ENCODE data around the gene HERC3. TPM values are rescaled to one million over a fixed set of nuclear protein-coding genes. Genes with fewer than 3 reads are reported as not detected.

HERC3 gene
- total and polyA plus RNA-seq, 2 experiments from 2014 or later = 2.2 to 2.4 TPM

DNA sequence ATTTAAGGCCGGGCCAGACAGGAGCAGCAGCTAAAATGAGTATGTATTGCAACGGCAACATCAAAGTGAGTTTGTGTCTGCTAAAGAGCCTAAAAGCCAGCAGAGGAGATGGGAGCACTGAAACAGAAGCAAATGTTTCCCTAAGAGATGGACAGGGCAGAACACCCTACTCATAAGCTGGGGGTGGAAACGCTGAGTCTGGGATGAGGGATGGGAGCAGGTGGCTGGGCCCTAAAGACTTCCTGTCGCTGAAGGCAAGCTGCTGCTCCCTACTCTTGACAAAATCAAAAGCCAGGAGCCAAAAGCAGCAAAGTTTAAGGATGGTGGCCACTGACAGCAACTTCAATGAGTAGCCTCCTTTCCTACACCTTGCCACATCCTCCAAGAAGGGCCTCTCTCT lies 145.9 kb downstream of the HERC3 start:
- Histone ChIP-seq H3K9me2 (ENCODE audit: insufficient read depth) (no peaks in the 10 kb centered on the region; the same call in 1 of the 2 replicates), H4K20me1 (replicated peaks; ENCODE audit: insufficient read depth) (no peaks in the 10 kb centered on the region), H3K36me3 (ENCODE audit: insufficient read depth) (no peaks in the 10 kb centered on the region), H3K4me1 (ENCODE audit: insufficient read depth) (peaks cover 30% of the 10 kb centered on the region), H3F3A (replicated peaks; ENCODE audit: low read depth) (no peaks in the 10 kb centered on the region), H3K27me3 (ENCODE audit: insufficient read depth) (no peaks in the 10 kb centered on the region), H3K27ac (ENCODE audit: low read depth) (peak overlapping the region; percentile 88), H3K4me3 (no peak overlapping the region), H2AFZ (no peak overlapping the region), H3K79me2 (replicated peaks; ENCODE audit: insufficient read depth) (no peaks in the 10 kb centered on the region), H3K4me2 (peak overlapping the region; percentile 41; the same call in 1 of the 2 replicates)
- no peak for ATAC-seq
- DNase-seq (ENCODE audit: low spot score) = no peak
- Mint-ChIP-seq H3K27ac (no peak overlapping the region), H3K36me3 (ENCODE audit: low read depth) (peaks cover 4% of the 10 kb centered on the region; the same call in 1 of the 3 replicates), H3K27me3 (ENCODE audit: insufficient read depth, low read depth, poor library complexity) (peaks cover 6% of the 10 kb centered on the region), H3K9me3 (no peaks in the 10 kb centered on the region; the same call in 2 of the 3 replicates), H3K4me1 (peaks cover 38% of the 10 kb centered on the region), H3K4me3 (no peak overlapping the region)
- TF ChIP-seq, protein P1, sequence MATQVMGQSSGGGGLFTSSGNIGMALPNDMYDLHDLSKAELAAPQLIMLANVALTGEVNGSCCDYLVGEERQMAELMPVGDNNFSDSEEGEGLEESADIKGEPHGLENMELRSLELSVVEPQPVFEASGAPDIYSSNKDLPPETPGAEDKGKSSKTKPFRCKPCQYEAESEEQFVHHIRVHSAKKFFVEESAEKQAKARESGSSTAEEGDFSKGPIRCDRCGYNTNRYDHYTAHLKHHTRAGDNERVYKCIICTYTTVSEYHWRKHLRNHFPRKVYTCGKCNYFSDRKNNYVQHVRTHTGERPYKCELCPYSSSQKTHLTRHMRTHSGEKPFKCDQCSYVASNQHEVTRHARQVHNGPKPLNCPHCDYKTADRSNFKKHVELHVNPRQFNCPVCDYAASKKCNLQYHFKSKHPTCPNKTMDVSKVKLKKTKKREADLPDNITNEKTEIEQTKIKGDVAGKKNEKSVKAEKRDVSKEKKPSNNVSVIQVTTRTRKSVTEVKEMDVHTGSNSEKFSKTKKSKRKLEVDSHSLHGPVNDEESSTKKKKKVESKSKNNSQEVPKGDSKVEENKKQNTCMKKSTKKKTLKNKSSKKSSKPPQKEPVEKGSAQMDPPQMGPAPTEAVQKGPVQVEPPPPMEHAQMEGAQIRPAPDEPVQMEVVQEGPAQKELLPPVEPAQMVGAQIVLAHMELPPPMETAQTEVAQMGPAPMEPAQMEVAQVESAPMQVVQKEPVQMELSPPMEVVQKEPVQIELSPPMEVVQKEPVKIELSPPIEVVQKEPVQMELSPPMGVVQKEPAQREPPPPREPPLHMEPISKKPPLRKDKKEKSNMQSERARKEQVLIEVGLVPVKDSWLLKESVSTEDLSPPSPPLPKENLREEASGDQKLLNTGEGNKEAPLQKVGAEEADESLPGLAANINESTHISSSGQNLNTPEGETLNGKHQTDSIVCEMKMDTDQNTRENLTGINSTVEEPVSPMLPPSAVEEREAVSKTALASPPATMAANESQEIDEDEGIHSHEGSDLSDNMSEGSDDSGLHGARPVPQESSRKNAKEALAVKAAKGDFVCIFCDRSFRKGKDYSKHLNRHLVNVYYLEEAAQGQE (IDR thresholded peaks at IDR 0.05; ENCODE audit: unreplicated experiment) = no peak
- TF ChIP-seq, protein P2, sequence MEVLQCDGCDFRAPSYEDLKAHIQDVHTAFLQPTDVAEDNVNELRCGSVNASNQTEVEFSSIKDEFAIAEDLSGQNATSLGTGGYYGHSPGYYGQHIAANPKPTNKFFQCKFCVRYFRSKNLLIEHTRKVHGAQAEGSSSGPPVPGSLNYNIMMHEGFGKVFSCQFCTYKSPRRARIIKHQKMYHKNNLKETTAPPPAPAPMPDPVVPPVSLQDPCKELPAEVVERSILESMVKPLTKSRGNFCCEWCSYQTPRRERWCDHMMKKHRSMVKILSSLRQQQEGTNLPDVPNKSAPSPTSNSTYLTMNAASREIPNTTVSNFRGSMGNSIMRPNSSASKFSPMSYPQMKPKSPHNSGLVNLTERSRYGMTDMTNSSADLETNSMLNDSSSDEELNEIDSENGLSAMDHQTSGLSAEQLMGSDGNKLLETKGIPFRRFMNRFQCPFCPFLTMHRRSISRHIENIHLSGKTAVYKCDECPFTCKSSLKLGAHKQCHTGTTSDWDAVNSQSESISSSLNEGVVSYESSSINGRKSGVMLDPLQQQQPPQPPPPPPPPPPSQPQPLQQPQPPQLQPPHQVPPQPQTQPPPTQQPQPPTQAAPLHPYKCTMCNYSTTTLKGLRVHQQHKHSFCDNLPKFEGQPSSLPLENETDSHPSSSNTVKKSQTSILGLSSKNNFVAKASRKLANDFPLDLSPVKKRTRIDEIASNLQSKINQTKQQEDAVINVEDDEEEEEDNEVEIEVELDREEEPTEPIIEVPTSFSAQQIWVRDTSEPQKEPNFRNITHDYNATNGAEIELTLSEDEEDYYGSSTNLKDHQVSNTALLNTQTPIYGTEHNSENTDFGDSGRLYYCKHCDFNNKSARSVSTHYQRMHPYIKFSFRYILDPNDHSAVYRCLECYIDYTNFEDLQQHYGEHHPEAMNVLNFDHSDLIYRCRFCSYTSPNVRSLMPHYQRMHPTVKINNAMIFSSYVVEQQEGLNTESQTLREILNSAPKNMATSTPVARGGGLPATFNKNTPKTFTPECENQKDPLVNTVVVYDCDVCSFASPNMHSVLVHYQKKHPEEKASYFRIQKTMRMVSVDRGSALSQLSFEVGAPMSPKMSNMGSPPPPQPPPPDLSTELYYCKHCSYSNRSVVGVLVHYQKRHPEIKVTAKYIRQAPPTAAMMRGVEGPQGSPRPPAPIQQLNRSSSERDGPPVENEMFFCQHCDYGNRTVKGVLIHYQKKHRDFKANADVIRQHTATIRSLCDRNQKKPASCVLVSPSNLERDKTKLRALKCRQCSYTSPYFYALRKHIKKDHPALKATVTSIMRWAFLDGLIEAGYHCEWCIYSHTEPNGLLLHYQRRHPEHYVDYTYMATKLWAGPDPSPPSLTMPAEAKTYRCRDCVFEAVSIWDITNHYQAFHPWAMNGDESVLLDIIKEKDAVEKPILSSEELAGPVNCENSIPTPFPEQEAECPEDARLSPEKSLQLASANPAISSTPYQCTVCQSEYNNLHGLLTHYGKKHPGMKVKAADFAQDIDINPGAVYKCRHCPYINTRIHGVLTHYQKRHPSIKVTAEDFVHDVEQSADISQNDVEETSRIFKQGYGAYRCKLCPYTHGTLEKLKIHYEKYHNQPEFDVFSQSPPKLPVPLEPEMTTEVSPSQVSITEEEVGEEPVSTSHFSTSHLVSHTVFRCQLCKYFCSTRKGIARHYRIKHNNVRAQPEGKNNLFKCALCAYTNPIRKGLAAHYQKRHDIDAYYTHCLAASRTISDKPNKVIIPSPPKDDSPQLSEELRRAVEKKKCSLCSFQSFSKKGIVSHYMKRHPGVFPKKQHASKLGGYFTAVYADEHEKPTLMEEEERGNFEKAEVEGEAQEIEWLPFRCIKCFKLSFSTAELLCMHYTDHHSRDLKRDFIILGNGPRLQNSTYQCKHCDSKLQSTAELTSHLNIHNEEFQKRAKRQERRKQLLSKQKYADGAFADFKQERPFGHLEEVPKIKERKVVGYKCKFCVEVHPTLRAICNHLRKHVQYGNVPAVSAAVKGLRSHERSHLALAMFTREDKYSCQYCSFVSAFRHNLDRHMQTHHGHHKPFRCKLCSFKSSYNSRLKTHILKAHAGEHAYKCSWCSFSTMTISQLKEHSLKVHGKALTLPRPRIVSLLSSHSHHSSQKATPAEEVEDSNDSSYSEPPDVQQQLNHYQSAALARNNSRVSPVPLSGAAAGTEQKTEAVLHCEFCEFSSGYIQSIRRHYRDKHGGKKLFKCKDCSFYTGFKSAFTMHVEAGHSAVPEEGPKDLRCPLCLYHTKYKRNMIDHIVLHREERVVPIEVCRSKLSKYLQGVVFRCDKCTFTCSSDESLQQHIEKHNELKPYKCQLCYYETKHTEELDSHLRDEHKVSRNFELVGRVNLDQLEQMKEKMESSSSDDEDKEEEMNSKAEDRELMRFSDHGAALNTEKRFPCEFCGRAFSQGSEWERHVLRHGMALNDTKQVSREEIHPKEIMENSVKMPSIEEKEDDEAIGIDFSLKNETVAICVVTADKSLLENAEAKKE (CRISPR knock-in tag; IDR thresholded peaks at IDR 0.05) = no peak
- TF ChIP-seq ZNF331 (CRISPR knock-in tag; IDR thresholded peaks at IDR 0.05; ENCODE audit: low read depth) (no peak), ZNF114 (CRISPR knock-in tag; IDR thresholded peaks at IDR 0.05) (no peak), JUNB (IDR thresholded peaks at IDR 0.05; ENCODE audit: unreplicated experiment) (no peak), NANOG (IDR thresholded peaks at IDR 0.05; ENCODE audit: borderline replicate concordance) (no peak), STAT1 (IDR thresholded peaks at IDR 0.05; ENCODE audit: unreplicated experiment) (no peak), POLR2AphosphoS5 (IDR thresholded peaks at IDR 0.05; ENCODE audit: low read depth) (no peak), EZH2phosphoT487 (IDR thresholded peaks at IDR 0.05; ENCODE audit: unreplicated experiment) (no peak), EZH2 (IDR thresholded peaks at IDR 0.05; ENCODE audit: low read depth, unreplicated experiment) (no peak), CREB1 (CRISPR knock-in tag; IDR thresholded peaks at IDR 0.05; ENCODE audit: low read depth) (no peak)
- TF ChIP-seq, protein P3, sequence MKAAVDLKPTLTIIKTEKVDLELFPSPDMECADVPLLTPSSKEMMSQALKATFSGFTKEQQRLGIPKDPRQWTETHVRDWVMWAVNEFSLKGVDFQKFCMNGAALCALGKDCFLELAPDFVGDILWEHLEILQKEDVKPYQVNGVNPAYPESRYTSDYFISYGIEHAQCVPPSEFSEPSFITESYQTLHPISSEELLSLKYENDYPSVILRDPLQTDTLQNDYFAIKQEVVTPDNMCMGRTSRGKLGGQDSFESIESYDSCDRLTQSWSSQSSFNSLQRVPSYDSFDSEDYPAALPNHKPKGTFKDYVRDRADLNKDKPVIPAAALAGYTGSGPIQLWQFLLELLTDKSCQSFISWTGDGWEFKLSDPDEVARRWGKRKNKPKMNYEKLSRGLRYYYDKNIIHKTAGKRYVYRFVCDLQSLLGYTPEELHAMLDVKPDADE (IDR thresholded peaks at IDR 0.05) = no peak
- TF ChIP-seq, protein P4, sequence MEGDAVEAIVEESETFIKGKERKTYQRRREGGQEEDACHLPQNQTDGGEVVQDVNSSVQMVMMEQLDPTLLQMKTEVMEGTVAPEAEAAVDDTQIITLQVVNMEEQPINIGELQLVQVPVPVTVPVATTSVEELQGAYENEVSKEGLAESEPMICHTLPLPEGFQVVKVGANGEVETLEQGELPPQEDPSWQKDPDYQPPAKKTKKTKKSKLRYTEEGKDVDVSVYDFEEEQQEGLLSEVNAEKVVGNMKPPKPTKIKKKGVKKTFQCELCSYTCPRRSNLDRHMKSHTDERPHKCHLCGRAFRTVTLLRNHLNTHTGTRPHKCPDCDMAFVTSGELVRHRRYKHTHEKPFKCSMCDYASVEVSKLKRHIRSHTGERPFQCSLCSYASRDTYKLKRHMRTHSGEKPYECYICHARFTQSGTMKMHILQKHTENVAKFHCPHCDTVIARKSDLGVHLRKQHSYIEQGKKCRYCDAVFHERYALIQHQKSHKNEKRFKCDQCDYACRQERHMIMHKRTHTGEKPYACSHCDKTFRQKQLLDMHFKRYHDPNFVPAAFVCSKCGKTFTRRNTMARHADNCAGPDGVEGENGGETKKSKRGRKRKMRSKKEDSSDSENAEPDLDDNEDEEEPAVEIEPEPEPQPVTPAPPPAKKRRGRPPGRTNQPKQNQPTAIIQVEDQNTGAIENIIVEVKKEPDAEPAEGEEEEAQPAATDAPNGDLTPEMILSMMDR (conservative IDR thresholded peaks at IDR 0.05; ENCODE audit: low read depth in 2 of 2) = no peak
